ENCODE data around the gene NAA30.

The NAA30 gene

GRCh38 chr14:57413849-57414248 lies 23.5 kb downstream of the NAA30 start:
- H3K36me3 Mint-ChIP-seq (ENCODE audit: low read depth), result peaks cover 29% of the 10 kb centered on the region
- H3K4me3 Mint-ChIP-seq, result no peak overlapping the region
- no peaks in the 10 kb centered on the region for H3K4me1 Mint-ChIP-seq (ENCODE audit: low read depth)
- H3K9me3 Mint-ChIP-seq, result no peaks in the 10 kb centered on the region
- no peak overlapping the region for H3K27ac Mint-ChIP-seq
- H3K27me3 Mint-ChIP-seq, result no peaks in the 10 kb centered on the region

GRCh38 chr14:57417228-57417627 lies 26.8 kb downstream of the NAA30 start:
- no peak overlapping the region for H3K27ac Mint-ChIP-seq
- no peaks in the 10 kb centered on the region for H3K4me1 Mint-ChIP-seq (ENCODE audit: low read depth)
- no peaks in the 10 kb centered on the region for H3K9me3 Mint-ChIP-seq
- peaks cover 3% of the 10 kb centered on the region for H3K36me3 Mint-ChIP-seq (ENCODE audit: low read depth)
- H3K27me3 Mint-ChIP-seq, result no peaks in the 10 kb centered on the region
- H3K4me3 Mint-ChIP-seq, result no peak overlapping the region

- H3K36me3 Mint-ChIP-seq (ENCODE audit: low read depth), result no peaks in the 10 kb centered on the region
- no peaks in the 10 kb centered on the region for H3K9me3 Mint-ChIP-seq
- H3K4me1 Mint-ChIP-seq (ENCODE audit: low read depth), result no peaks in the 10 kb centered on the region
- H3K4me3 Mint-ChIP-seq, result no peak overlapping the region
- no peak overlapping the region for H3K27ac Mint-ChIP-seq
- no peaks in the 10 kb centered on the region for H3K27me3 Mint-ChIP-seq
Measured at GRCh38 chr14:57418999-57419398, 28.6 kb downstream of the NAA30 start.

- H3K9me3 Mint-ChIP-seq, result no peaks in the 10 kb centered on the region
- no peaks in the 10 kb centered on the region for H3K36me3 Mint-ChIP-seq (ENCODE audit: low read depth)
- H3K27me3 Mint-ChIP-seq, result no peaks in the 10 kb centered on the region
- H3K27ac Mint-ChIP-seq, result no peak overlapping the region
- no peaks in the 10 kb centered on the region for H3K4me1 Mint-ChIP-seq (ENCODE audit: low read depth)
- H3K4me3 Mint-ChIP-seq, result no peak overlapping the region
Measured at GRCh38 chr14:57420033-57420432, 29.6 kb downstream of the NAA30 start.

GRCh38 chr14:57420986-57421385 lies 30.6 kb downstream of the NAA30 start:
- H3K4me1 Mint-ChIP-seq (ENCODE audit: low read depth), result no peaks in the 10 kb centered on the region
- H3K27ac Mint-ChIP-seq, result no peak overlapping the region
- no peaks in the 10 kb centered on the region for H3K9me3 Mint-ChIP-seq
- no peaks in the 10 kb centered on the region for H3K27me3 Mint-ChIP-seq
- no peaks in the 10 kb centered on the region for H3K36me3 Mint-ChIP-seq (ENCODE audit: low read depth)
- no peak overlapping the region for H3K4me3 Mint-ChIP-seq

- Mint-ChIP-seq H3K9me3 (peaks cover 5% of the 10 kb centered on the region), H3K4me3 (no peak overlapping the region), H3K27ac (no peak overlapping the region), H3K4me1 (ENCODE audit: low read depth) (no peaks in the 10 kb centered on the region), H3K27me3 (peaks cover 3% of the 10 kb centered on the region), H3K36me3 (ENCODE audit: low read depth) (no peaks in the 10 kb centered on the region)
Measured at GRCh38 chr14:57435923-57436322, 45.5 kb downstream of the NAA30 start.

- Mint-ChIP-seq H3K9me3 (no peaks in the 10 kb centered on the region), H3K27me3 (no peaks in the 10 kb centered on the region), H3K36me3 (ENCODE audit: low read depth) (no peaks in the 10 kb centered on the region), H3K27ac (no peak overlapping the region), H3K4me1 (ENCODE audit: low read depth) (no peaks in the 10 kb centered on the region), H3K4me3 (no peak overlapping the region)
Measured at GRCh38 chr14:57461777-57462320, 71.5 kb downstream of the NAA30 start.

GRCh38 chr14:57462551-57462950 lies 72.2 kb downstream of the NAA30 start:
- Mint-ChIP-seq H3K4me3 (no peak overlapping the region), H3K27ac (no peak overlapping the region), H3K4me1 (ENCODE audit: low read depth) (no peaks in the 10 kb centered on the region), H3K27me3 (no peaks in the 10 kb centered on the region), H3K9me3 (no peaks in the 10 kb centered on the region), H3K36me3 (ENCODE audit: low read depth) (no peaks in the 10 kb centered on the region)

GRCh38 chr14:57464008-57464730 lies 73.8 kb downstream of the NAA30 start:
- H3K4me3 Mint-ChIP-seq, result no peak overlapping the region
- no peaks in the 10 kb centered on the region for H3K4me1 Mint-ChIP-seq (ENCODE audit: low read depth)
- H3K36me3 Mint-ChIP-seq (ENCODE audit: low read depth), result no peaks in the 10 kb centered on the region
- H3K9me3 Mint-ChIP-seq, result no peaks in the 10 kb centered on the region
- no peaks in the 10 kb centered on the region for H3K27me3 Mint-ChIP-seq
- no peak overlapping the region for H3K27ac Mint-ChIP-seq

Data from stimulated activated naive CD8-positive, alpha-beta T cell treated with anti-CD3 and anti-CD28 coated beads, Interleukin-15, Interleukin-2, amounts not matched to agents 100 ng/mL and 50 ng/mL, for 24 hours (primary cell).